ENCODE results near the gene STAC3. TPM values are rescaled to one million over a fixed set of nuclear protein-coding genes. Genes with fewer than 3 reads are reported as not detected.

STAC3 gene
- total RNA-seq, 1 donor from 2014 or later, result 0.75 TPM

- Mint-ChIP-seq H3K27me3 (ENCODE audit: low read depth, unreplicated experiment) (peaks cover 59% of the 10 kb centered on the region), H3K9me3 (ENCODE audit: unreplicated experiment) (peaks cover 4% of the 10 kb centered on the region), H3K4me3 (ENCODE audit: unreplicated experiment) (no peak overlapping the region), H3K27ac (ENCODE audit: unreplicated experiment) (no peak overlapping the region), H3K4me1 (ENCODE audit: low read depth, unreplicated experiment) (peaks cover 21% of the 10 kb centered on the region), H3K36me3 (ENCODE audit: low read depth, unreplicated experiment) (peaks cover 4% of the 10 kb centered on the region)
- DNase-seq (ENCODE audit: low read depth), result no peak
- Histone ChIP-seq H3K4me3 (ENCODE audit: insufficient read depth, low read depth, low read length) (no peak overlapping the region), H3K9me3 (ENCODE audit: insufficient read depth, low read depth, low read length) (no peaks in the 10 kb centered on the region), H3K27me3 (ENCODE audit: insufficient read depth, low read length) (peaks cover 48% of the 10 kb centered on the region), H2AFZ (ENCODE audit: low read depth, low read length) (no peak overlapping the region), H3K4me2 (ENCODE audit: low read length) (peak overlapping the region; percentile 19), H3K79me2 (ENCODE audit: insufficient read depth, low read length) (peaks cover 7% of the 10 kb centered on the region), H3K4me1 (ENCODE audit: insufficient read depth, low read length) (peaks cover 14% of the 10 kb centered on the region), H3K27ac (ENCODE audit: low read depth, low read length) (no peak overlapping the region), H3K36me3 (ENCODE audit: insufficient read depth, low read length) (no peaks in the 10 kb centered on the region), H3K9ac (ENCODE audit: low read length) (no peak overlapping the region), H4K20me1 (ENCODE audit: insufficient read depth, low read length) (peaks cover 14% of the 10 kb centered on the region)
- FAIRE-seq, result no peak
- TF ChIP-seq EZH2 (IDR thresholded peaks at IDR 0.05; ENCODE audit: insufficient read depth, low read length) (peak; percentile 36), CTCF (IDR thresholded peaks at IDR 0.05; ENCODE audit: insufficient read depth, low read depth, low read length) (peak; percentile 23)
Observed at GRCh38 chr12:57224973-57225679, 25.9 kb downstream of the STAC3 start.

- Histone ChIP-seq H3K4me2 (ENCODE audit: low read length) (peak overlapping the region; percentile 19), H3K9me3 (ENCODE audit: insufficient read depth, low read depth, low read length) (no peaks in the 10 kb centered on the region), H3K27ac (ENCODE audit: low read depth, low read length) (no peak overlapping the region), H3K4me1 (ENCODE audit: insufficient read depth, low read length) (peaks cover 14% of the 10 kb centered on the region), H3K27me3 (ENCODE audit: insufficient read depth, low read length) (peaks cover 54% of the 10 kb centered on the region), H3K79me2 (ENCODE audit: insufficient read depth, low read length) (no peaks in the 10 kb centered on the region), H2AFZ (ENCODE audit: low read depth, low read length) (no peak overlapping the region), H3K4me3 (ENCODE audit: insufficient read depth, low read depth, low read length) (no peak overlapping the region), H4K20me1 (ENCODE audit: insufficient read depth, low read length) (peaks cover 13% of the 10 kb centered on the region), H3K9ac (ENCODE audit: low read length) (no peak overlapping the region), H3K36me3 (ENCODE audit: insufficient read depth, low read length) (no peaks in the 10 kb centered on the region)
- TF ChIP-seq CTCF (IDR thresholded peaks at IDR 0.05; ENCODE audit: insufficient read depth, low read depth, low read length) (no peak), EZH2 (IDR thresholded peaks at IDR 0.05; ENCODE audit: insufficient read depth, low read length) (peak; percentile 30)
- Mint-ChIP-seq H3K36me3 (ENCODE audit: low read depth, unreplicated experiment) (peaks cover 6% of the 10 kb centered on the region), H3K27ac (ENCODE audit: unreplicated experiment) (no peak overlapping the region), H3K4me3 (ENCODE audit: unreplicated experiment) (peak overlapping the region; percentile 45), H3K9me3 (ENCODE audit: unreplicated experiment) (peaks cover 4% of the 10 kb centered on the region), H3K4me1 (ENCODE audit: low read depth, unreplicated experiment) (peaks cover 24% of the 10 kb centered on the region), H3K27me3 (ENCODE audit: low read depth, unreplicated experiment) (peaks cover 64% of the 10 kb centered on the region)
- FAIRE-seq, result no peak
- no peak for DNase-seq (ENCODE audit: low read depth)
Observed at GRCh38 chr12:57224278-57224972, 26.6 kb downstream of the STAC3 start.

Data from astrocyte (in vitro differentiated cells and primary cell).